Endothelial cell of umbilical vein (primary cell): ENCODE data around the gene SPON1.

ENCODE experiments used
- CTCF ChIP-seq, 2 donors: IDR thresholded peaks; 1 replicate in 1 of 2; 2 replicates in 1 of 2; pipeline ENCODE4 v1.5.1; 2011; ENCODE audit warnings: low read length in 2 of 2, mild to moderate bottlenecking in 2 of 2, moderate library complexity in 2 of 2, control low read depth in 1 of 2, inconsistent platforms in 1 of 2, low read depth in 1 of 2; ENCODE audit not compliant: insufficient read depth in 1 of 2; ENCODE audit errors: extremely low read depth in 1 of 2
- GATA2 ChIP-seq: IDR thresholded peaks from 2 replicates; pipeline ENCODE4 v1.7.0; 2011; ENCODE audit warnings: low read depth, mild to moderate bottlenecking, moderate library complexity, mixed read lengths, low read length; ENCODE audit not compliant: insufficient read length, insufficient read depth
- JUN ChIP-seq: IDR thresholded peaks from 2 replicates; pipeline ENCODE4 v1.6.1; 2011; ENCODE audit warnings: borderline replicate concordance, low read depth; ENCODE audit not compliant: insufficient read length, insufficient read depth
- MAX ChIP-seq: IDR thresholded peaks from 2 replicates; pipeline ENCODE4 v1.6.1; 2011; ENCODE audit not compliant: insufficient read depth, insufficient read length
- POLR2A ChIP-seq: IDR thresholded peaks from 2 replicates; pipeline ENCODE4 v1.6.1; 2012; ENCODE audit warnings: low read depth, mild to moderate bottlenecking, control low read depth, low read length
- POLR2AphosphoS5 ChIP-seq: IDR thresholded peaks from 2 replicates; pipeline ENCODE4 v1.6.1; 2012; ENCODE audit warnings: low read depth, mild to moderate bottlenecking, control low read depth, low read length, moderate library complexity; ENCODE audit not compliant: insufficient read depth

GRCh38 chr11:14096606-14097005, 134.1 kb downstream of the SPON1 start:
- TF ChIP-seq CTCF (IDR thresholded peaks at IDR 0.05; ENCODE audit: extremely low read depth in 1 of 2, insufficient read depth in 1 of 2, low read depth in 1 of 2, low read length in 2 of 2) (no peak), POLR2A (no peak), JUN (no peak), POLR2AphosphoS5 (no peak), GATA2 (no peak), MAX (no peak)
